Esophagus squamous epithelium (tissue), 4 donors: ENCODE measurements around the gene TMCO1.

Experiments used
- POLR2A ChIP-seq, 4 donors: fragments of 450-650 bp; IDR thresholded peaks; one replicate each; pipeline ENCODE4 v1.6.1; 2017; ENCODE audit warnings: antibody characterized with exemption in 4 of 4, mild to moderate bottlenecking in 4 of 4, moderate library complexity in 3 of 4
- TF ChIP-seq, protein P1 (sequence below), 6 experiments: fragments of 450-650 bp in 4 of 6; fragments of 200-600 bp in 2 of 6; sonication (generic) in 2 of 6; IDR thresholded peaks; one replicate each; pipeline ENCODE4 v1.5.1; 2016 to 2019; ENCODE audit warnings: antibody characterized with exemption in 6 of 6, mild to moderate bottlenecking in 4 of 6, moderate library complexity in 4 of 6

DNA sequence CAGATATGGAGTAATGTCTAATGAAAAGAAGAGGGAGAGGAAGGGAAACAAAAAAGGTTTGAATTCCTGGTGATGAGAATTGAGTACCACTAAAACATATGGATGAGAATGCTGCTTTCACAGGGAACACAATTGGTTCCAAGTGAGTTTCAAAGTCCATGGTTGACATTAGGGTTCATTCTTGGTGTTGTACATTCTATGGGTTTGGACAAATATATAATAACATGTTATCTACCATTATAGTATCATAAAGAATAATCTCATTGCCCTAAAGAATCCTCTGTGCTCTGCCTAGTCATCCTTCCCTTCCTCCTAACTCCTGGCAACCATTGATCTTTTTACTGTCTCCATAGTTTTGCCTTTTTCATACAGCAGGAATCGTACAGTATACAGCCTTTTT, 20.1 kb downstream of the TMCO1 start:
- TF ChIP-seq, protein P1, sequence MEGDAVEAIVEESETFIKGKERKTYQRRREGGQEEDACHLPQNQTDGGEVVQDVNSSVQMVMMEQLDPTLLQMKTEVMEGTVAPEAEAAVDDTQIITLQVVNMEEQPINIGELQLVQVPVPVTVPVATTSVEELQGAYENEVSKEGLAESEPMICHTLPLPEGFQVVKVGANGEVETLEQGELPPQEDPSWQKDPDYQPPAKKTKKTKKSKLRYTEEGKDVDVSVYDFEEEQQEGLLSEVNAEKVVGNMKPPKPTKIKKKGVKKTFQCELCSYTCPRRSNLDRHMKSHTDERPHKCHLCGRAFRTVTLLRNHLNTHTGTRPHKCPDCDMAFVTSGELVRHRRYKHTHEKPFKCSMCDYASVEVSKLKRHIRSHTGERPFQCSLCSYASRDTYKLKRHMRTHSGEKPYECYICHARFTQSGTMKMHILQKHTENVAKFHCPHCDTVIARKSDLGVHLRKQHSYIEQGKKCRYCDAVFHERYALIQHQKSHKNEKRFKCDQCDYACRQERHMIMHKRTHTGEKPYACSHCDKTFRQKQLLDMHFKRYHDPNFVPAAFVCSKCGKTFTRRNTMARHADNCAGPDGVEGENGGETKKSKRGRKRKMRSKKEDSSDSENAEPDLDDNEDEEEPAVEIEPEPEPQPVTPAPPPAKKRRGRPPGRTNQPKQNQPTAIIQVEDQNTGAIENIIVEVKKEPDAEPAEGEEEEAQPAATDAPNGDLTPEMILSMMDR (IDR thresholded peaks at IDR 0.05): no peak
- TF ChIP-seq POLR2A (IDR thresholded peaks at IDR 0.05): no peak
